GM12878 (cell line): Measurements from ENCODE around the gene VSTM4.

Experiments used
- CEBPB ChIP-seq, 2 experiments: fragments of 150-350 bp in 1 of 2; IDR thresholded peaks; 2 replicates each; pipeline ENCODE4 v1.6.1; 2012 to 2014; ENCODE audit warnings: low read depth in 2 of 2, low read length in 2 of 2, borderline replicate concordance in 1 of 2, inconsistent platforms in 1 of 2
- CTCF ChIP-seq, 3 experiments: IDR thresholded peaks in 2 of 3; conservative IDR thresholded peaks in 1 of 3; 2 replicates each; pipeline ENCODE4 v1.5.1; 2011; ENCODE audit warnings: low read depth in 3 of 3, low read length in 3 of 3, mild to moderate bottlenecking in 3 of 3, control low read depth in 2 of 3, moderate library complexity in 2 of 3, inconsistent platforms in 1 of 3, mixed read lengths in 1 of 3; ENCODE audit not compliant: control insufficient read depth in 2 of 3, insufficient read depth in 1 of 3; ENCODE audit errors: extremely low read depth in 1 of 3
- HDAC2 ChIP-seq: fragments of 200-600 bp; sonication (generic); IDR thresholded peaks from 2 replicates; pipeline ENCODE4 v1.6.1; 2017
- HDAC6 ChIP-seq: fragments of 200-600 bp; sonication (generic); IDR thresholded peaks from one replicate; pipeline ENCODE4 v1.8.0; 2017; ENCODE audit warnings: antibody characterized with exemption; ENCODE audit not compliant: unreplicated experiment
- POLR2A ChIP-seq: IDR thresholded peaks from 2 replicates; pipeline ENCODE4 v1.6.1; 2011; ENCODE audit warnings: low read depth, mild to moderate bottlenecking, low read length
- YBX1 ChIP-seq: fragments of 450-650 bp; IDR thresholded peaks from 2 replicates; pipeline ENCODE4 v1.6.1; 2016; ENCODE audit warnings: antibody characterized with exemption
- ZBTB40 ChIP-seq: fragments of 450-650 bp; IDR thresholded peaks from 2 replicates; pipeline ENCODE4 v1.6.1; 2016; ENCODE audit warnings: mild to moderate bottlenecking, moderate library complexity, borderline replicate concordance
- ZNF274 ChIP-seq: IDR thresholded peaks from one replicate; pipeline ENCODE4 v1.8.0; 2011; ENCODE audit not compliant: insufficient read length, insufficient read depth

DNA sequence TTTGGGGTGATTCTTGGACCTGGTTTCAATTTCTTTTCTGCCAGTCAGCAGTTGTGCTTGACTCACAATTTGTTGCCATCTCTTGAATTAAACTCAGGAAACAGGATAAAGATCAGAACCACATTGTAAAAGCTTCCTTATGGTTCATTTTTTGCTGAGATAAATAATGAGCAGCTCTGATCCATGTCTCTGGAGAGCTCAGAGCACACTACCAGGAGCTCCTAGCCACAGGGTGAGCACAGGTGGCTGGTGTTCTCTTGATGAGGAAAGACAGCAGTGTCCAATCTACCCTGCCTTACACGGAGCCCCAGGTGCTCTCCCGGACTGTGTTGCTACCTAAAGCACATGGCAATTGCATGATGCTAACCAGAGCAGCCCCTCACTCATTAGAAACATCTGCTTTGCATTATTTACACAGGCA, 35.7 kb upstream of the VSTM4 start:
- TF ChIP-seq CTCF (IDR thresholded peaks at IDR 0.05 in 2 of 3, conservative IDR thresholded peaks at IDR 0.05 in 1 of 3; ENCODE audit: control insufficient read depth in 2 of 3, extremely low read depth in 1 of 3, insufficient read depth in 1 of 3, low read depth in 3 of 3, low read length in 3 of 3) (no peak), CEBPB (IDR thresholded peaks at IDR 0.05; ENCODE audit: borderline replicate concordance in 1 of 2, low read depth in 2 of 2, low read length in 2 of 2) (no peak), HDAC6 (no peak), ZBTB40 (no peak), ZNF274 (no peak), POLR2A (no peak), HDAC2 (no peak), YBX1 (no peak)
